AML-193 (cell line): ENCODE measurements around the gene ASCL2.

Experiments used
- DNase-seq, 2 experiments: peaks; one replicate each; lab custom pipeline; 2025; lab: John Stamatoyannopoulos, UW

The ASCL2 gene

DNA sequence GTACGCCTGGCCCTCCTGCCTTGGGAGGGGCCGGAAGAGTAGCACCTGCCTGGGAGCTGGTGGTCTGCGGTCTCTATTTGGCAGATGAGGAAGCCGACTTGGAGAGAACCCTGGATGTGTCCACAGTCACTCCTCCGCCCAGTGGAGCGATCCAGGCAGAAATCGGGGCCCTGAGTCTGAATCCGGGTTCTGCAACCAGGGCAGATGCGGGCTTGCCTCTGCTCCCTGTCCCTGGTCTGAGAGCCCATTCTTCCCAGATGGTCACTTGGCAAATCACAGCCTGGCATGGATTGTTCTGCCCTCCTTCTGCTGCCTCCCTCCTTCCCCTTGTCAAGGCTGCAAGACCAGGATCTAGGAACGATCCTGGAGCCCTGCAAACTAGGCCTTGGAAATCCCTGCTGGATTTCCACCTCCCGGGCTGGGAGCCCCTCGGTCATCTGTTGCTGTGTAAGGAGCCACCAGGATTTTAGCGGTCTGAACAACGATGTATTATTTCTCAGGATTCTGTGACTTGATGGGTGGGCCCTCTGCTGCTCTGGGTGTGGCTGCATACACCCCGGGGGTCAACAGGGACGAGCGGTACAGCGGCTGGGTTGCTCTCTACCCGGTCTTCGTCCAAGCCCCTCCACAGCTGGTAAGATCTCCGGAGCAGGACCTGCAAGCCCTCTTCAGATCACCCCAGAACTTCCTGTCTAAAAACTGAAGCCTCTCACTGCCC lies 2.0 kb upstream of the ASCL2 start:
- no peak for DNase-seq

DNA sequence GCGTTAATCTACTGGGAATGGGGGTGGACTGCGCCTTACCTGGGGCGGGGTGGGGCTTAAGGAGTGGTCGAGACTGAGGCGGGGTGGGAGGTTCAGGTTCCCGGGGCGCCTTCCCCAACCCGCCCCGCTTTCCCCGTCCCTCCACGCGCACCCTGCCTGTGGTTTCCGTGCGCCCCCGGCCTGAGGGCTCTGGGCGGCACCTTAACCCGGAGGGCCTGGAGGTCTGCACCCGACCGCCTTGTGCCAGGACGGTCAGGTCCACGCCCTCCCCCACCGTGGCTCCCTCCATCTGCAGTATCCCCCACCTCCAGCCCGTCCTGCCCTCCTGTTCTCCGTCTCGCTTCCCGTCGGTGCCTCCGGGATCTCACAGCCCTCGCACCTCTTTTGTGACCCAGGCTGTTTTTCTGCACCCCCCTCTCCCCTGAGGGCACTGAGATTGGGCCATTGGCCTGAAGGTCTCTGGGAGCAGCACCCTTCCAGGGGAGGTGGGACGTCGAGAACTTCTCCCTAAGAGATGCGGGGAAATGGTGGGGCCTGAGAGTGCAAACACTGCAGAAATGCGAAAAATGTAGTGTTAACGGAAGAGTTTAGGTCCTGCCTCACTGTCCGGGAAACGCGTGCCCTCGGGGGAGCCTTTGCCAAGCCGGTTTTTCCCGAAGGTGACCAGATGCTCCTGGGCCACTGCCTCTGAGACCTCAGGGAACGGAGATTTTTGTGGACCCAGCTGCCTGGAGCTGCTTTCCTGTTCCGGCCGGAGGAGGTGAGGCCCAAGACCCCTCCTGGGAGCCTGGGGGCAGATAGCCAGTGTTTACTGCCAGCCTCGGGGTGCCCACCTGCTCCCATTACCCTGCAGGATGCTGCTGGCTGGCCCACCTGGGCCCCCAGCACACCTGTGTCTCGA lies 1.2 kb upstream of the ASCL2 start:
- no peak for DNase-seq

DNA sequence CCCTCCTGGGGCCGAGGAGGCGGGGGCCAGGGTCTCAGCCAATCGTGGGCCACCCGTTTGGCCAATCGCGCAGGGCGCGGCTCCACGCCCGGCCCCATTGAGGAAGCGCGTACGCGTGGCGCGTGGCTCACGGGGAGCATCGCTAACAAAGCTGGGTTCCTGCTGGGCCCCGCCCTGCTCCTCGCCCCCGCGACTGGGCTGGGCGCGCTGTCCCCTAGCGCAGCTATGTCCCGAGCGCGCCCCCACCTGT lies 614 bp upstream of the ASCL2 start:
- DNase-seq: peak; percentile 43 to 64

DNA sequence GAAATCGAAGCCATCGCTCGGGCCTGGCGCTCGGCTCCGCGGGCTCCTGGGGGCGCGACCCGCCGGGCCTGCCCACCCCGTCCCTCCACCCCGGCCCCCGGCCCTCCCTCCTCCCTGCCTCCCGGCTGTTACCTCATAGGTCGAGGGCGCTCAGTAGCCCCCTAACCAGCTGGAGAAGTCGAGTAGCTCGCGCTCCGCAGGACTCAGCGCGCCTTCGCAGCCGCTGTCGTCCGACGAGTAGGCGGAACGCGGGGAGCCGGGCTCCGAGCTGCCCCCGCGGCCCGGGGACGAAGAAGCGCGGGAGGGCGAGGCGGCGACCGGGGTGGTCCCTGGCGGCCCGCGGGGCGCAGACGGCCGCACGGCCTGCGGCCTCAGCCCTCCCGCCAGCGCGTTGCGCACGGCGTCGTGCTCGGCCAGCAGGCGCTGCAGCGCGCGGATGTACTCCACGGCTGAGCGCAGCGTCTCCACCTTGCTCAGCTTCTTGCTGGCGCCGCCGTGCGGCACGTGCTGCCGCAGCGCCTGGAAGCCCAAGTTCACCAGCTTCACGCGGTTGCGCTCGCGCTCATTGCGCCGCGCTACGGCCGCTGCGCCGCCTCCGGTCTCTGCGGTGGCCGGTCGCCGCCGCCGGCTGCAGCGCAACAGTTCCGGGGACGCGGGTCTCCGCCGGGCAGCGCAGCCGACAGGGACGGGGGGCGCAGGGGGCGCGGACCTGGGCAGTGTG lies 627 bp downstream of the ASCL2 start:
- peak in 1 of 2 experiments; percentile 15 for DNase-seq

DNA sequence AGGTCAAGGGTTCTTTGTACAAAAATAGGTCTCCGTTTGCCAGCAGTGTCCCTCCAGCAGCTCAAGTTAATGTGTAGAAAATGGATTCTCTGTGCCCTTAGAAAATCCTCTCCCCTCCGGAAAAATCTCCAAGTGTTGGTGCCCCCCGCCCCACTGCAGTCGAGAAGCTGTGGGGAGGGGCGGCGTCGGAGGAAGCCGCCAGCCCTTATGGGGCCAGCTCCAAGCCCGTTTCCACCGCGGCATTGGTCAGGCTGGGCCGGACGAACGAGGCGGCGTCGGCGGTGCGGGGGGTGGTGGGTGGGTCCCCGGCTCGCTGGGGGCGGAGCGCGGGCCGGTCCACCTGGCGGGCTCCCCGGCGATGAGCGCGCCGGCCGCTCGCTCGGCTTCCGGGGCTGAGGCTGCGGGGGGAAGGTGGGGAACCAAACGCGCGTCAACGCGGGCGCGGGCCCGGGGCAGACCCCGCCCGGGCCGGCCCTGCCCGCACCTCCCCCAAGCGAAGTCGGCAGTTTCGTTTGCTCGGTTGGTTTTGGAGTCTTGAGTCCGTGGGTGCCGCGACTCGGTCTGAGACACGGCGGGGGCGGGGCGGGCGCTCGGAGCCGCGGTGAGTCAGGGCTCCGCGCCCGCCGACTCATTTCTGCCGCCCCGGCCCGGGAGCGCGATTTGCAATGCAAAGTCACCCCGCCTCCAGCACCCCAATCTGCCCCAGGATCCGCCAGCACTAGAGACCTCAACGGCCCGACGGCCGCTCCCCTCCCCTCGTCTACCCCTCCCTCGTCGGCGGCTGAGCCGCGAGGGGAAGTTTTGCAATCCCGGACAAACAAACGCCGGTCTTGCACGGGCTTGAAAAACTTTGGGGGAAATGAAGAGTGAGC lies 1.4 kb downstream of the ASCL2 start:
- peak; percentile 75 to 80 for DNase-seq

DNA sequence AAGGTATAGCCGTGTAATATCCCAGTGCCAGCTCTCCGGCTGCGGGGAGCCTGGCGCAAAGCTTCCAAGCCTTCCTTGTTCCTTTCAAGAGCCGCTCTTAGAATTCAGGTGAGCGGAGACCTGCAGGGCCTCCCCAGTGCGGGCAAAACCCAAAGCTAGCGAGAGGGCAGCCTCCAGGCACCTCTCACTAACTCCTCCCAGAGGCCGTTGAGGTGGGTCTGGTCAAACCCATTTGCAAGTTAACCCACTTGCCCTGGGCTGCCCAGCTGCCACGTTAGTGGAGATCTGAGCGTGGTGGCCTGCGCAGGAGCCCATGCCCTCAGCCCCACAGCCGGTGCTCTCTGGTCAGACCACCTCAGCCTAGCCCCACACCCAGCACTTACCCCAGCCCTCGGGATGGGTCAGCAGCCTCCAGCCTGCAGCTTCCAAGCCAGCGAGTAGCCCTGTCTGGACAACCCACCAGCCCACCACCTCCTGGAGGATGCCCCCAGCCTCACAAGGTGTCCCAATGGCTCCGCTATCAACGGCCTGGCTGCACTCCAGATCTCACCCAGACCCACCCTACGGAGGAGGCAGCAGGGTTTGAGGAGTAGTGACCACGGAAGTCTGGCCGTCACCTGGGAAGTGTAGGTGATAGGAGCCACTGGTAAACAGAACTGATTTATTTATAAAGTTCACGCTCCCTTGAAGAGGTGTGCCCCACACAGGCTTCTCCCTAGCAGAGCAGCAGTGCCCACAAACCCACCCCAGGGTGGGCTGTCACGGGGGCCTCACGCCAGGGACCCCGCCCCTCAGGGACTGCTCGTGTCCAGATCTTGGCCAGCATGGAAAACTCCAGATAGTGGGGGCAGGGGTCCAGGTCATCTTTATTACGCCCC lies 2.3 kb downstream of the ASCL2 start:
- no peak for DNase-seq

DNA sequence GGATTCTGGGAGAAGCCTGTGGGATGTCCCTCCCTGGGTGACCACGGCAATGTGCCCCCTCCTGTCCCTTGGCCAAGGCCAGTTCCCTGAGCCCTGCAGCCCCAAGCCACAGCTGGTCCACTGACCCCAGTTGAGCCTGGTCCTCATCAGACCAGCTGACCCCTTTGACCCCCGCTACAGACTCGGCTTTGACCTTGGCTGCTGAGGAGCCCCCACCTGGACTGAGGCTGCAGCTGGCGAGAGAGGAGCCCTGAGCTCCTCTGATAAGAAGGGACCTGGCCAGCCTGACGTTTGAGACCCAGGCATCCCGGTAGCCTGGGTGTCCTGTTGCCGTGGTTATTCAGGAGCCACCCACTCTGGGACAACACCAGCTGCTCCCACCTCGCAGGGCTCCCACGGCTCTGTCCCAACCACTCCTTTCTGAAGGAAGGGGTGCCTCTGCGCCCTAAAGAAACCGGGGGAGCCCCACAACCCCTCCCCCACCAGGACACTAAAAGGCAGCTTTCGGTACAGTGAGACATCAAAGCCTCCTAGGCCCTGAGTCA lies 3.0 kb downstream of the ASCL2 start:
- no peak for DNase-seq

DNA sequence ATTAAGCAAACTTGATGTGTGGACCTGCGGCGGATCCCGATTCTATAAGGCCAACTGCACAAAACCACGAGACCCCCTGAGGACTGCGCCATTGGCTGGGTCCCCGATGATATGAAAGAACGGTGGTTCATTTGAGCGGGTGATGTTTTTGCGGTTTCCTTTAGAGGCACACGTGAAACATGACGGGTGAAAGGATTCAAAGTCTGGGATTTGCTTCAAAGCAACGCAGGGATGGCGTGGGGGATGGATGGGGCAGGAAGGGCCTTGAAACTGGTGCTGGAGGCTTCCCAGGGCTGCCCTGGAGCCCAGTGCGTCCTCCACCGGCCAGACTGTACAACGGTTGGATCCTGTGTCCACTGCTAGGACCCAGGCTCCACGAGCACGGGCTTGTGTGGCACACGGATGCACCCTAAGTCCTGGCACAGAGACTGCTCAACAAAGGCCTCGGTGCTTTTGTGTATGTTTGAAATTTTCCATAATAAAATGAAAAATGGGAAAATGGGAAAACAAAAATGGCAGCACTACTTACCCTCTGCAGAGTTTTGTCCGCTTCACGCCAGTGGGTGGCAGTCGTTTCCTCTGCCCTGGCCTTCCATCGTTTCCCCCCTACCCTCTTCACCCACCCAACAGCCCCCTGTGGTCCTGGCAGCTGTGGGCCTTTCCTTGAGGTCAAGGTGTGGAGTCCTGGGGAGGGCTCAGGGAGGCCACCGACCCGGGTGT lies 3.6 kb downstream of the ASCL2 start:
- DNase-seq: no peak

DNA sequence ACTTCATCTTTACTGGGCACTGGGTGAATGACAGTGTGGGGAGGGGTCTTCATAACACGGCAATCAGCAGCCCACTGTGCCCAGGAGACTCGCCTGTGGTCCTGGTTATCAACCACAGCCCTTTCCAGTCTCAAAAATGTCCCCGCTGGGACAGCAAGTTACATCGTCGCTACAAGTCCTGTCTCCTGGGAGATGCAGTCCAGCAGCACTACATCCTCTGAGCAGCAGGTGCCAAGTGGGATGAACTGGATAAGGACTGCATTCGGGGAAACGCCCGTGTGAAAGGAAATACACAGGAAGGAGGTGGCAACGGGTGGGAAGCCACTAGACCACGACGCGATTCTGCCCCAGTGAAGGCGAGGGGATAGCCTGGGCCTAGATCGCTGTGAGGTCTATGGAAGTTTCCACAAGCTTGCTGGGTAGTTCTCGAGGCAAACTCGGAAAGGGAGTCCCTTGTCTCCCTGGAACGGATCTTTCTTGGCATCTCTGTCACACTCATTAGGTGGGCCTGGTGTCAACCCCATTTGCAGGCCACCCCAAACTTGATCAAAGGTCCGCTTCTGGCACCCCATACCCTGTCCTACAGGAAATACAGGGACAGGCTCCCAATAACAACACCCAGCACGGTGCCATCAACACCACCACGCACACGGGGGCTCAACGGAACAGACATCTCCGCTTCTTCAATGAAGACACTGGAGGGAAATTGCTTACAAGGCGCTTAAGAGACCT lies 4.4 kb downstream of the ASCL2 start:
- no peak for DNase-seq

DNA sequence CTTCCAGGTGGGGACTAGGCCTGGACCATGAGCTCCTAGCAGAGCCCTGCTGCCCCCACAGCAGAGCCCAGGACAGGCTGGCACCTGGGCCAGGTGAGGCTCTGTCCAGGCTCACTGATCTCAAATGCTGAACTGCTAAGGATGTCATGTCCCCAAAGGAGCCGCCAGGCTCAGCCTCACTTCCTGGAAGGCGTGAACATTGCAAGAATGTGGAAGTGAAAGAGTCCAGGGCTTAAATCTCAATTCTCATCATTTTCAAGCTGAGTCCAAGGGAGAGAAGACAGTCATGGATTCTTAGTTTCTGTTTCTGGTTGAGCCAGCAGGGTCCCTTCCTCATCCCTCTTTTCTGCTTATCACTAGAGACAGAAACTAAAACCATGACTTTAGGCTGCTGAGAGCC lies 5.0 kb downstream of the ASCL2 start:
- peak; percentile 35 to 50 for DNase-seq

DNA sequence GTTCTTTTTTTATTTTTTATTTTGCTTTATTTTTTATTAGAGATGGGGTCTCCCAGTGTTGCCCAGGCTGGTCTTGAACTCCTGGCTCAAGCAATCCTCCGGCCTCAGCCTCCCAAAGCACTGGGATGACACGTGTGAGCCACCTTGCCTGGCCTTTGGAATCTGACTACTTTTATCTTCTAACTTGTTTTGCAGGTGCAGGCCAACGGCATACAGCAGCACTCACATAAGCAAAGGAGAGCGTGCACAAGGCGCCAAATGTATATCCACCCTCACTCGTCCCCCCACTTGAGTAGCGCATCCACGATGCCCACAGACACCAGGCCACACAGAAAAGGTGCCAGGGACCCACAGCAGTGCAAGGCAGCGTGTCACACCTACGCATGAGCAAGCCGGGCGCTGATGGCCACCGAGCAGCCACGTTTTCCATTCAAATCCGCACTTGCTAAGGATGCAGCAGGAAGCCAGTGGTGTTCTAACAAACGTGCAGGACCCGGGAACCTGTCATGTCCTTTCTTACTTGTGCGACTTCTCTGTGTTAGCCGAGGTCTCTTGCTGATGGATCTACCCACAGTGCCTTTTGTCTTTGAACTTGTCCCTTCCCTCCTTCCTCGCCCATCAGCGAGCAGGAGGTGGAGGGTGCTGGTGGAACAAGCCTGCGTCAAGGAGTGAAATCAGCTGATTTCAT lies 5.9 kb downstream of the ASCL2 start:
- DNase-seq: no peak

DNA sequence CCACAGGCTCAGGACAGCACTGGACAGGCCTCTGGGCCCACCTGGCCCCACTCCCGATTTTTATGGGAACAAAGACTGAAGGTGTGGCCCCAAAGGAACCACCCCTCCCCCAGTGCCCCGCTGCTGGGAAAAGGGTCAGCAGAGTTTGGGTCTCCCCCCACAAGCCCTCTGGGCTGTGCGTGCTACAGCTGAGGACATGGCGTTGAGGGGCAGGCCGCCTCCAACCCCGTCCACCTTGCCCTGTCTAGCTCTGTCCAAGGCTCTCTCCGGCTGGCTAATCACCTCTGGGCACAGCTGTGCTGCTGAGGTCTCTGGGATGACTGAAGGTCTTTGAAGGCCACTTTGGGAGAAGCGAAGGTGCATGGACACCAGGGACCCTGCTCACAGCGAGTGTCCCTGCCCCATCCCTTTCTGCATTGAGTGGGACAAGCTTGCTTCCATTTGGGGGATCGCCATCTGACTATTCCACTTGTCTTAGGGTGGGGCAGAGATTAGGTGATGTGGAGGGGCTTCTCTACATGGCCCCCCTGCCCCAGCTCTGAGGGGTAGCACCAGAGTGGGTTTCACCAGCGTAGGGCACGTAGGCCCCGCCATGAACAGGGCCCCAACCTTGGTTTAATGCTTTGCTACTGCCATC lies 6.5 kb downstream of the ASCL2 start:
- DNase-seq: no peak

DNA sequence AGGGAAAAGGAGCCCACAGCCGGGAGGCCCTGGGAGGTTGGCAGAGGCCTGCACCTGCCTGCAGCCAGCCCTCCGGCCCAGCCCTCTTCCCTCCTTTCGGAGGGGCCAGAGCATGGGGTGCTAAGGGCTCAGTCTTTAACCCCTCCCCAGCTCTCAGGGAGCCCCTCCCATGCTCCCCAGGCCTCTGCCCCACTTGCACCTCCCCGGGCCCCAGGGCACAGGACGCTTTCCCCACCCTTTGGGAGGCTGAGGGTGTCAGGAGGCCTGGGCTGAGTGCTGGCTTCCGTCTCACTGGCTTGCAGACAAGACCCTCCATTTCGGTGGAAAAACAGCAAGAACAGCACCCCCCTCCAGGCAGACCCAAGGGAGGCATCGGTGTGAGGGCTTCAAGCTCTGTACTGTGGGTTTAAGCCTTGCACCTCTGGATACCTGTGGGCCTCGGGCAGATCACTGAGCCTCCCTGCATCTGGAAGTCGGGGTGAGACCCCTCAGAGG lies 7.3 kb downstream of the ASCL2 start:
- no peak for DNase-seq

DNA sequence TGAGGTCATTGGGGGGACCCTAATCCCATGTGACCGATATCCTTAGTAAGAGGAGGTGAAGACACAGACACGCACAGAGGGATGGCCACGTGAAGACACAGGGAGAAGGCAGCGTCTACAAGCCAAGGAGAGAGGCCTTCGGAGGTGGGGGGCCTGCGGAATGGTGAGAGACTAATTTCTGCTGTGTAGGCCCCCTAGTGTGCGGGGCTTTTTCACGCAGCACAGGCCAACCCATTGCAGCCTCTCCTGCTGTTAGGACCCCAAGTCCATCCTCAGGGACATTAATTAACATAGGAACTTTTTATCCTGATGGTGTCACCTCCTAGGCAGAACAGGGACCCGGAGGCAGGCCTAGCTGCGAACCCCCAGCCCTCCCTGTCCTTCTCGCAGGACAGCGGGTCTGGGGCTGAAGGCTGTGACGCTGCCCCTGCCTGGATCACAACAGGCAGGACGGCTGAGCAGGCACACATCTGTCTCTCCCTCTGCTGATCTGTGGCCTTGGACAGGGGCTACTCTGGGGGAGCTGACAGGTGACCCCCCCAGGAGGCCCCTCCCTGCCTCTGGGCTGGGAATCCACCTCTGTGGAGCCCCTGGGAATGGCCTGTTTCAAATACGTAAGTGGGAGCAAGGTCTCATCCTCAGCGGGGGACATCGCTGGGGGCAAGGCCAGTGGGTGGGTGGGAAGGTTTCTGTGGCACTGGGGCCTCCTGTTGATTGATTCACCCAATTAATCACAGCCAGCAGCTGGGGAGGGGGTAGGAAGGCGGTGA lies 7.9 kb downstream of the ASCL2 start:
- DNase-seq: no peak

DNA sequence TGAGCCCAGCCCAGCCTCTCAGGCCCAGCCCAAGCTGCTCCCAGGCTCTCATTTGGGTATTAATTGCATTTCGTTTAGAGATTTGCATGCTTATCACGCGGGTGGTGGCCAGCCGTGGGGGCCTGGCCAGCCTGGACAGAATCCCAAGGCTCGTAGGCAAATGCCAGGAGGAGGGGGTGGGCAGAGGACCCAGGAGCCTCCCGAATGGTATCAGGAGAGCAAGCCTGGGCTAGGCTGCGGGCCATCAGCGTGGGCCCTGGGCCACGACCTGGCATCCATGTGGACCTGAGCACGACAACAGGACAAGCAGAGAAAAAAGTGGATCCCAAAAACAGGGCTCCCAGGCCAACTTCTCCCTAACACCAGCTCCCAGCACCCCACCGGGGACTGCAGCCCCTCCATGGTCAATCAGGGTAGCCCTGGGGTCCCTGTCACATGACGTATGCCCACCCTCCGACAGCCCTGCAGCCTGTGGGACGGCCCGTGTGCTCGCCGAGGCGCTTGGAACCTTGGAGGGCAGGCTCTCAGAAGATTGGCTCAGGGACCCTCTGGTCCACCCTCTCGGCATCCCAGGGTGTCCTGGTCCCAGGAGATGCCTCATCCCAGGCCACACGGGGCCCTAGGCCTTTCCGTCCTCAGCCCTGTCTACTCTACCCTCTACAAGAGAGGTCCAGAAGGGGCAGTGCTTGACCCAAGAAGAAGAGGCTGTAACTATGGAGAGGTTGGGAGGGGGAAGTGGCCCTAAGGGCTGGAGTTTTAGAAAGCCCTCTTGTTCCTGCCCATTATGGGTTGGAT lies 8.8 kb downstream of the ASCL2 start:
- DNase-seq: no peak
